Measurements from ENCODE around the gene BMPER. TPM values are rescaled to one million over a fixed set of nuclear protein-coding genes. Genes with fewer than 3 reads are reported as not detected.
A peak's percentile ranks its signal among the peaks of the same experiment; 100 is the strongest.

The BMPER gene
- total RNA-seq = 0.13 and 0.26 TPM in 2 replicates

- no peak for TF ChIP-seq CTCF (IDR thresholded peaks at IDR 0.05; ENCODE audit: insufficient read depth, low read length, severe bottlenecking)
- DNase-seq (ENCODE audit: low read depth) (peak; percentile 13), FAIRE-seq (no peak)
- peak within 1 kb of the TSS; percentile 45 for H3K4me3 ChIP-seq (ENCODE audit: low read depth, low read length)
- H3K36me3 ChIP-seq (ENCODE audit: control insufficient read depth, insufficient read depth, low read length) = no peaks in the 10 kb centered on the region
- H3K27me3 ChIP-seq (ENCODE audit: control insufficient read depth, insufficient read depth, low read length) = no peaks in the 10 kb centered on the region
Measured at GRCh38 chr7:33905389-33906032, at the start of gene BMPER. TSS of gene BMPER (plus strand) at chr7:33905539. CDS start at chr7:33905614, 75 bp downstream.

- no peak for DNase-seq (ENCODE audit: low read depth)
- no peak for FAIRE-seq
- no peaks in the 10 kb centered on the region for H3K27me3 ChIP-seq (ENCODE audit: control insufficient read depth, insufficient read depth, low read length)
- H3K36me3 ChIP-seq (ENCODE audit: control insufficient read depth, insufficient read depth, low read length) = no peaks in the 10 kb centered on the region
- no peak for TF ChIP-seq CTCF (IDR thresholded peaks at IDR 0.05; ENCODE audit: insufficient read depth, low read length, severe bottlenecking)
- no peak overlapping the region for H3K4me3 ChIP-seq (ENCODE audit: low read depth, low read length)
Measured at GRCh38 chr7:33861947-33862346, 43.4 kb upstream of the BMPER start.

- DNase-seq (ENCODE audit: low read depth) (no peak), FAIRE-seq (no peak)
- no peaks in the 10 kb centered on the region for H3K36me3 ChIP-seq (ENCODE audit: control insufficient read depth, insufficient read depth, low read length)
- no peaks in the 10 kb centered on the region for H3K27me3 ChIP-seq (ENCODE audit: control insufficient read depth, insufficient read depth, low read length)
- no peak overlapping the region for H3K4me3 ChIP-seq (ENCODE audit: low read depth, low read length)
- TF ChIP-seq CTCF (IDR thresholded peaks at IDR 0.05; ENCODE audit: insufficient read depth, low read length, severe bottlenecking) = no peak
Measured at GRCh38 chr7:33862946-33863814, 42.2 kb upstream of the BMPER start.

- H3K4me3 ChIP-seq (ENCODE audit: low read depth, low read length) = no peak overlapping the region
- no peak for TF ChIP-seq CTCF (IDR thresholded peaks at IDR 0.05; ENCODE audit: insufficient read depth, low read length, severe bottlenecking)
- H3K27me3 ChIP-seq (ENCODE audit: control insufficient read depth, insufficient read depth, low read length) = no peaks in the 10 kb centered on the region
- DNase-seq (ENCODE audit: low read depth) (peak; percentile 52), FAIRE-seq (no peak)
- H3K36me3 ChIP-seq (ENCODE audit: control insufficient read depth, insufficient read depth, low read length) = no peaks in the 10 kb centered on the region
Measured at GRCh38 chr7:33868166-33868565, 37.2 kb upstream of the BMPER start.

- FAIRE-seq = no peak
- H3K4me3 ChIP-seq (ENCODE audit: low read depth, low read length) = no peak overlapping the region
- no peak for TF ChIP-seq CTCF (IDR thresholded peaks at IDR 0.05; ENCODE audit: insufficient read depth, low read length, severe bottlenecking)
Measured at GRCh38 chr7:33869176-33869575, 36.2 kb upstream of the BMPER start.

More at GRCh38 chr7:33869176-33869575, 36.2 kb upstream of the BMPER start:
- Histone ChIP-seq H3K36me3 (ENCODE audit: control insufficient read depth, insufficient read depth, low read length) (no peaks in the 10 kb centered on the region), H3K27me3 (ENCODE audit: control insufficient read depth, insufficient read depth, low read length) (no peaks in the 10 kb centered on the region)
- no peak for DNase-seq (ENCODE audit: low read depth)

Measured in bronchial epithelial cell (primary cell).